ELF-1 (cell line): ENCODE data around the gene WASF3.
A peak's percentile ranks its signal among the peaks of the same experiment; 100 is the strongest.
"Not testable (repeated sequence)": the region's sequence is repeated elsewhere in the genome, so short reads cannot be mapped to it uniquely, and the experiment has no call there.

Experiments used
- DNase-seq: peaks from one replicate; pipeline ENCODE4 v3.0.0-alpha.2; 2016; ENCODE audit warnings: low read depth, low spot score

Gene WASF3

DNA sequence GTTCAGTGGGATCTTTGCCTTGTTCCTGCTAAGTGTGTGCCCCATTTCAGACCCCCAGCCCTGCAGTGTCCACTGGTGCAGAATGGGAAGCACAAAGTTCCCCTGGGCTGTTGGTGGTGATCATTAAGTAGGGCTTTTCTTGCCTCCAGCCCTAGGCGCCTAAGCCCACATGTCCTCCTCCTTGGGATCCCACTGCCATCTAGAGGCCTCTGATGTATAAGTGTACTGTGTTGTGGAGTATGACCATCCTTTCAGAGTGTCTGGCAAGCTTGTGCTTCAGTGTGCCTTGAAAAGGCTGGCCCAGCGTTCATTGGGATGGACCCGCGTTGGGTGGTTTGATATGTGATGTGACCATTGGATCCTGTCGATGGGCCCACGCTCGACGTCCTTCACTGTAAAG is 71.2 kb downstream of the WASF3 start:
- DNase-seq = peak; percentile 26

DNA sequence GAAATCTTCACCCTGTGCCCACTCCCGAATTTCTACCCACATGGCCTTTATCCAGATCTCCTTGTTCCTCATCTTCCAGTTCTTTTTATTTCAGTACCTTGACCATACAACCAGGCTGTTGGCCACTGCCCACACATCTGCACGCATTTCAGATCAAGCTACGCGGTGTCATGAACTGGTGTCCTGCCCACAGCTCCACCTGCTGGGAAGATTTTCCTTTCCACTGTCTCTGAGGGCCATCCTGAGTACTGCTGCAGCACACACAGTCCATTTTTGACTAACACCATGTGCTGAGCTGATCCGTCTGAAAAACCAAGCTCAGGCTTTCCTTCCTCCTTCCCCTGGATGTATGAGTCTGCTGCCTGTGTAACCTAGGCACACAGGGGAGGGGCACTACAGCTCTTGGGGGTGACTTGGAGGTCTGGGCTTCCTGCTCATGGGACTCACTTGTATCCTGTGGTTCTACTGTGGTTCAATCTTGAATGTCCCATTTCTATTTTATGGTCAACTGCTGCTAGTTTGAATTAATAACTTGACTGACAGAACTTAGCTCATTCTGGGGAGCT is 71.9 kb downstream of the WASF3 start:
- DNase-seq = peak; percentile 29

DNA sequence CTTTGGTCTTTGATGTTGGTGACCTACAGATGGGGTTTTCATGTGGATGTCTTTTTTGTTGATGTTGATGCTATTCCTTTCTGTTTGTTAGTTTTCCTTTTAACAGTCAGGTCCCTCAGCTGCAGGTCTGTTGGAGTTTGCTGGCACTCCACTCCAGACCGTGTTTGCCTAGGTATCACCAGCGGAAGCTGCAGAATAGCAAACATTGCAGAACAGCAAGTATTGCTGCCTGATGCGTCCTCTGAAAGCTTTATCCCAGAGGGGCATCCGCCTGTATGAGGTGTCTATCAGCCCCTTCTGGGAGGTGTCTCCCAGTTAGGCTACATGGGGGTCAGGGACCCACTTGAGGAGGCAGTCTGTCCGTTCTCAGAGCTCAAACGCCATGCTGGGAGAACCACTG is 78.2 kb downstream of the WASF3 start:
- DNase-seq = not testable (repeated sequence)

GRCh38 chr13:26636073-26636472 is 78.6 kb downstream of the WASF3 start:
- not testable (repeated sequence) for DNase-seq

GRCh38 chr13:26646603-26647002 is 89.1 kb downstream of the WASF3 start:
- peak; percentile 27 for DNase-seq

GRCh38 chr13:26651234-26651633 is 93.8 kb downstream of the WASF3 start:
- DNase-seq = no peak

- DNase-seq = no peak
Measured at GRCh38 chr13:26653310-26653709, 95.8 kb downstream of the WASF3 start.

- no peak for DNase-seq
Measured at GRCh38 chr13:26653842-26654241, 96.4 kb downstream of the WASF3 start.

GRCh38 chr13:26656919-26657318 is 99.4 kb downstream of the WASF3 start:
- no peak for DNase-seq

DNA sequence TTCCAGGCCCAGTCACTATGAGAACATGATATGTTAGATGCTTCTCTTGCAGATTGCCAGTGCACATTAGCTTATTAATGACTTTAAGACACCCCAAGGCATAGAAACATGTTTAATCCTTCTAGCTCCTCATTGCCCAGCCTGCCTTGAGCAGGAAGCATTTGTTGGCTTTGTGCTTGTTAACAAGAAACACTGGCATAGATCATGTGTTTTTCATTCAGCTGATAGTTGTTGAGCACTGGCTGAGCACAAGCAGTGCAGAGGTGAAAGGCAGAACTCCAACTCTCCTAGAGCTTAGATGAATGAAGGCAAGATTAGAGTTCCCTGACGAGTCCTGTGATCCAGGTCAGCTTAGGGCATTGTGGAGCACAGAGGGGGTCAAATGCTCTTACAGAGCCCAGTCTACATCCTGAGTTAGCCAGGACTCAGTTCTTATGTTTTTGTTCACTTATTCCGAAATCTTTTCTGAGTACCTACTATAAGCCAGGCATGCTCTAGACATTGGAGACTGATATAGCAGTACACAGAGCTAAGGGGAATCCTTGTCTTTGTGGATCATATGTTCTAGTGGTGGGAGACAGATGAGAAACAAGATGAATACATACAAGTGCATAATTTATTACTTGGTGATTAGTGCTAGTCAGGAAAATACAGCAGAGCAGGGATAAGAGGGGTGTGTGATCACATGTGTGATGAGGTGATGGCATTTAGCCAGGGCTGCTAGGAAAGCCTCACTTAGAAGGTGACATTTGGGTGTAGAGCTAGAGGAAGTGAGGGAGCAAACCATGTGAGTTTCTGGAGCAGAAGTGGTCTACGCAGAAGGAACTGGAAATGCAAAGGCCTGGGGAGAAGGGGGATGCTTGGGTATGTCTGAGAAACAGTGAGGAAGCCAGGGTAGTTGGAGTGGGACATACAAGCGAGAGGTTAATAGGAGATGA is 101.2 kb downstream of the WASF3 start:
- no peak for DNase-seq

GRCh38 chr13:26660185-26660584 is 102.7 kb downstream of the WASF3 start:
- no peak for DNase-seq

DNA sequence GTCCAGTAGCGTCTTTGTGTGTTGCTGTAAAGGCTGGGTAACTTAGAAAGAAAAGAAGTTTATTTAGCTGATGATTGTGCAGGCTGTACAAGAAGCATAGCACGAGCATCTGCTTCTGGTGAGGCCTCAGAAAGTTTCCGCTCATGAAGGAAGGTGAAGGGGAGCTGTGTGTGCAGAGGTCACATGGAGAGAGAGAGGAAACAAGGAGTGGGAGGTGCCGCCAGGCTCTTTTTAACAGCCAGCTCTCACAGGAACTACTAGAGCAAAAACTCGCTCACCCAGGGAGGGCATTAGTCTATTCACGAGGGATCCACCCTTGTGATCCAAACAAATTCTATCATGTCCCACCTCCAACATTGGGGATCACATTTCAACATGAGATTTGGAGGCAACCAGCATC is 103.3 kb downstream of the WASF3 start:
- no peak for DNase-seq

DNA sequence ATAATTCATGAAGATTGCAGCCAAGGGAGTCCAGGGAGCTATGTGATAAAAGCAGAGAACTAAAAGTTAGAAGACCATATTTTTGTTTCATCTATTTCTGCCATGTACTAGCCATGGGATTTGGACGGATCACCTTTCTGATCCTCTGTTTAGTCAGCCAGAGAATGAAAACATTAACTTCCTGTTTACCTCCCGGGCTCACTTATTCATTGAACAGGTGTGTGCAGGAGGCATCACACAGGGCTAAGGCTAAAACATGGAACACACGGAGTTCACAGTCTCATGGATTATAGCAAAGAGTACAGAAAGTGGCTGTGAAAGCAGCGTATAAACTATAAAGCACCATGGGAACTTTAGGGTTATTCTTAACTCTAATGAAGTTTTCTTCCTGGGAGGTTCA is 106.3 kb downstream of the WASF3 start:
- no peak for DNase-seq

- DNase-seq = no peak
Measured at GRCh38 chr13:26664286-26664685, 106.8 kb downstream of the WASF3 start.

- DNase-seq = no peak
Measured at GRCh38 chr13:26664876-26665275, 107.4 kb downstream of the WASF3 start.

- DNase-seq = no peak
Measured at GRCh38 chr13:26668357-26669146, 111.1 kb downstream of the WASF3 start.

DNA sequence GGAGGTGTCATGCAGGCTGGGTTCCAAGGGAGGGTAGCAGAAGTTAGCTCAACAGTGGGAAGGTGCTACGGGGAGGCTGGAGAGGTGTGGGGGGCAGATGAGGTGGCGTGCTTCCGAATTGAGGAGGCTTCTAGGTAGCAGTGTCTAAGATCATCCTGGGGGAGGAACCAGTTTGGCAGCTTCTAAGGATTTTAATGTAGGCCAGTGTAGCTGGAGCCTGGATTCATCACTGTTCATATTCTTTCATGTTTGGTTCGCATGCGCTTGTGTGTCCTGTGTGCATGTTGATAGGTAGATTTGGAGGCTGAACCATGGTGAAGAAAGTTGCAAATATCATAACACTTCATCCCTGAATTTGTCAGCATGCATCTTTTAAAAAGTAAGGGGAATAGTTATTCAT is 116.4 kb downstream of the WASF3 start:
- DNase-seq = no peak

GRCh38 chr13:26677156-26677555 is 119.7 kb downstream of the WASF3 start:
- DNase-seq = no peak

DNA sequence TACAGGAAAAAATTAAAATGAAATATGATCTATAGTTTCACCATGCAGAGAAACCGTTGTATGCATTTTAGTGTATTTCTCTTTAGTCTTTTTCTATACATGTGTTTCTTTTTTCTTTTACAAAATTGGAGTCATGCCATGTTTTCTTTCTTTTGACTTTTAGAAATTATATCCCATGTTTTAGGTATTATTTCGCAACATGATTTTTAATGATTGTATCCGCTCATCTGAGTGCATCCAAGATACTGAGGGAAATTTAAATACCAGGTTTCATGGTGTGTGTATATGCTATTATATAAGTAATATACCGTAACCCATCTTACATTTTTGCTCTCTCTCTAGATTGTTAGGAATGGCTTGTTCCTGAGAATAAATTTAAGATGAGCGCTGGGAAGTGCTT is 120.8 kb downstream of the WASF3 start:
- no peak for DNase-seq

DNA sequence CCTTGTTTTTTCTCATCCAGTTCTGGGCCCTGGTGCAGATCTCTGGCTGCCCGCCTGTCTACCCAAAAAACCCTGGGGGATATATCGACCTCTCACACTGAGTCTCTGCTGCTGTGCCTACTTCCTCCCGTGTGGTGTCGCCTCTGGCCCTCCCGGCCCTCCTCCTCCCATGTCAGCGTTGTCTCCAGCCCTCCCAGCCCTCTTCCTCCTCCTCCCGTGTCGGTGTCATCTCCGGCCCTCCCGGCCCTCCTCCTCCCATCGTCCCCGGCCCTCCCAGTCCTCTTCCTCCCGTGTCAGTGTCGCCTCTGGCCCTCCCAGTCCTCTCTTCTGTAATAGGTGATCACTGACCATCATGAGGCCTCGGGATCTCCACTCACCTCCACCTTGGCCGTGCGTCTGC is 121.3 kb downstream of the WASF3 start:
- DNase-seq = peak; percentile 37

DNA sequence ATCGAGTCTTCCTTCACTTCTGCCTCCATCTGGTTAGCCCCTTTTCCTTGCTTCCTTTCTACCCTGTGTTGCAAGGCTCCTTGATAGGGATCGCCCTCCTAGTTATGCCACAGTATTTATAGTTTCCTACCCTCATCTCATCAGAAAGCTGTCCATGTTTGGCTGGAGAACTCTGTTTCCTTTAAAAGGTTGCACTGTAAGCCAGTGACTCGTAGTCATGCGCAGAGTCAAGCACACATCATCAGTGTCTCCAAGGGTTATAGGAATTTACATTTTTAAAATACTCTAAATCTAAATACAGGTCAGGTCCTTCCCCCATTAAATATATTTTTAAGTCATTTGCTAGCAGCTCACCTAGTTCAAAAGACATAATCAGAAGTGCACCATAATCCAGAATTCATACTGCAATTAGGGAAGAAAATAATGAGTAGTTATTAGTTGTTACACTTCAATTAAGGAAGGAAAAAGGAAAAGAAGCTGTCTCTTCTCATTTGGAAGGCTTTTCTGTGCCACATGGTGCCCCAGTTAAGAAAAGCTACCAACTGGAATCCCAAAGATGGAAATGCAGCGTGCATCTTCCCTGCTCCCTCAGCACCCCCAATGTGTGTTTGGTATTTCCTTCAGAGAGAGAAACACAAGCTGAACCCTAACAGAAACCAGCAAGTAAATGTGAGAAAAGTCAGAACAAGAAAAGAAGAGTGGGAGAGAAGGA is 122.1 kb downstream of the WASF3 start:
- DNase-seq = no peak

- DNase-seq = peak; percentile 59
Measured at GRCh38 chr13:26680123-26680450, 122.6 kb downstream of the WASF3 start.
